ENCODE data around the gene TECPR2. TPM values are rescaled to one million over a fixed set of nuclear protein-coding genes. Genes with fewer than 3 reads are reported as not detected.
A peak's percentile ranks its signal among the peaks of the same experiment; 100 is the strongest.

TECPR2 gene
- total and polyA plus RNA-seq, 2 of the 13 experiments (the other 11 are each of a cell fraction or from before 2014, with no cell fraction given) = 3.5 to 5.7 TPM

DNA sequence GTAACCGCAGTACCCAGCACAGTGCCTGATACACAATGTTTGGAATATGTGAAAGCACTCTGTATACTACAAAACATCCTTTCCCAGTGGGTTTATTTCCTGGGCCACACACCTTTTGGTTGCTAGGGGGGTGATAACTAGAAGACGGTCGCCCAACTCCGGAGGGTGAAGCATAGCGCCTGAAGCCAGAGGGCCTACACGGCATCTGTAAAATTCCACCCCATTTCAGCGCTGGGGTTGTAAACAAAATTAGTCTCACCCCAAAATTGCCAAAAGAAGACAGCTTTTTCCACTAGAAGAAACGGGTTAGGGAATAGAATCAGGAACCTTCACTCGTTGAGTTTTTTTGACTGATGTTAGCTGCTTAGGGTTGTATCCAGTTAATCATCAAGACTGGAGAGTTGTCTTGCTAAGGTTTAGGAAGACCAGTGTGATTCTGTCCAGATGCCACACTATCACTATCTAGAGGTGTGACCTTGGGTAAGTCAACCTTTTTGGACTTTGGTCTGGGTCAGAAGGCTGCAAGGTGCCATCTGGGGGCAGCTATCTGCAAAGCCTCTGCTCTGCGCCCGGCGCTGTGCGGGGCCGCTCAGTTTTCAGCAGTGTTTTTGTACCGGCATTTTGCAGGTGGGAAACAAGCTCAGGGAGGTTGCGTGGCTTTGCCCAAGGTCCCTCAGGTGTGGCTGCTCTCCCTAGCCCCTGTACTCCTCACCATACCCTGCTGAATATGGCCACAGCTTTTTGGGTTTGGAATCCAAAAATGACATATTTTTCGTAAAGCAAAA lies 41.9 kb upstream of the TECPR2 start (continued):
- TF ChIP-seq SYNCRIP (IDR thresholded peaks at IDR 0.05; ENCODE audit: insufficient read depth, low read depth, low read length) (no peak), ZNF841 (CRISPR knock-in tag; IDR thresholded peaks at IDR 0.05; ENCODE audit: borderline replicate concordance) (no peak), ZMYM2 (CRISPR knock-in tag; IDR thresholded peaks at IDR 0.05) (peak; percentile 70), ZFP37 (CRISPR knock-in tag; IDR thresholded peaks at IDR 0.05; ENCODE audit: borderline replicate concordance) (peak; percentile 42; the same call in 1 of the 2 replicates), RELA (CRISPR knock-in tag; IDR thresholded peaks at IDR 0.05) (no peak), NCOA5 (CRISPR knock-in tag; IDR thresholded peaks at IDR 0.05) (no peak), GFI1 (CRISPR knock-in tag; IDR thresholded peaks at IDR 0.05; ENCODE audit: borderline replicate concordance) (peak; percentile 72), ZNF383 (CRISPR knock-in tag; IDR thresholded peaks at IDR 0.05; ENCODE audit: borderline replicate concordance) (no peak), ZFX (CRISPR knock-in tag; IDR thresholded peaks at IDR 0.05; ENCODE audit: low read depth) (peak; percentile 38), ZNF10 (CRISPR knock-in tag; IDR thresholded peaks at IDR 0.05; ENCODE audit: borderline replicate concordance, low read depth) (no peak), ZNF253 (CRISPR knock-in tag; IDR thresholded peaks at IDR 0.05; ENCODE audit: borderline replicate concordance) (no peak), NR2F6 (IDR thresholded peaks at IDR 0.05) (peak; percentile 55), NR2F6 (CRISPR knock-in tag; IDR thresholded peaks at IDR 0.05) (peak; percentile 71), ESRRA (CRISPR knock-in tag; IDR thresholded peaks at IDR 0.05; ENCODE audit: low read depth) (peak; percentile 100), NFKB2 (CRISPR knock-in tag; IDR thresholded peaks at IDR 0.05; ENCODE audit: borderline replicate concordance) (peak; percentile 37; the same call in 1 of the 2 replicates), AGO1 (IDR thresholded peaks at IDR 0.05; ENCODE audit: low read depth, low read length, poor library complexity, severe bottlenecking) (no peak), ZNF124 (CRISPR knock-in tag; IDR thresholded peaks at IDR 0.05) (no peak), ZNF33B (CRISPR knock-in tag; IDR thresholded peaks at IDR 0.05) (0 out of 2 replicates have a peak, but pooled peaks have one; percentile 20), CSRNP1 (CRISPR knock-in tag; IDR thresholded peaks at IDR 0.05) (peak; percentile 27; the same call in 1 of the 2 replicates), ZNF318 (CRISPR knock-in tag; IDR thresholded peaks at IDR 0.05) (peak; percentile 43; the same call in 1 of the 2 replicates), CHD4 (IDR thresholded peaks at IDR 0.05; ENCODE audit: borderline replicate concordance, low read length) (peak; percentile 20; the same call in 1 of the 2 replicates)
